Transverse colon (tissue), 4 donors: ENCODE measurements around the gene RAB37. TPM values are rescaled to one million over a fixed set of nuclear protein-coding genes. Genes with fewer than 3 reads are reported as not detected.

Experiments used
- DNase-seq: peaks from one replicate; pipeline ENCODE4 v3.0.0-alpha.2; 2019
- H3K27ac ChIP-seq, 4 donors: fragments of 200-600 bp; sonication (generic); 2 replicates each; pipeline ENCODE4 v1.5.1; 2016 to 2018; ENCODE audit warnings: inconsistent platforms in 4 of 4
- H3K27me3 ChIP-seq: fragments of 200-600 bp; sonication (generic); 2 replicates; pipeline ENCODE4 v1.5.1; 2017; ENCODE audit warnings: inconsistent platforms
- H3K36me3 ChIP-seq, 4 donors: fragments of 200-600 bp; sonication (generic); 2 replicates each; pipeline ENCODE4 v1.5.1; 2017 to 2019; ENCODE audit warnings: inconsistent platforms in 4 of 4
- H3K4me1 ChIP-seq, 4 donors: fragments of 200-600 bp; sonication (generic); 2 replicates each; pipeline ENCODE4 v1.5.1; 2017 to 2020; ENCODE audit warnings: inconsistent platforms in 4 of 4
- H3K4me3 ChIP-seq, 4 donors: fragments of 200-600 bp; sonication (generic); 1 replicate in 1 of 4; 2 replicates in 3 of 4; pipeline versions ENCODE4 v1.5.1 to v1.6.1; 2017 to 2019; ENCODE audit warnings: inconsistent platforms in 4 of 4
- H3K9me3 ChIP-seq, 2 donors: fragments of 200-600 bp; sonication (generic); 2 replicates each; pipeline ENCODE4 v1.5.1; 2017 to 2019; ENCODE audit warnings: inconsistent platforms in 2 of 2
- CTCF ChIP-seq, 5 experiments: fragments of 200-600 bp in 3 of 5; fragments of 450-650 bp in 2 of 5; sonication (generic) in 3 of 5; IDR thresholded peaks; 1 replicate in 2 of 5; 2 replicates in 3 of 5; pipeline ENCODE4 v1.5.1; 2016 to 2017; ENCODE audit warnings: antibody characterized with exemption in 5 of 5, inconsistent platforms in 3 of 5, mild to moderate bottlenecking in 2 of 5, moderate library complexity in 1 of 5
- EP300 ChIP-seq: sonication (generic); formaldehyde crosslinking; IDR thresholded peaks from one replicate; pipeline ENCODE4 v1.6.1; 2017; ENCODE audit warnings: antibody characterized with exemption, low read depth
- POLR2A ChIP-seq: fragments of 450-650 bp; IDR thresholded peaks from one replicate; pipeline ENCODE4 v1.6.1; 2016; ENCODE audit warnings: antibody characterized with exemption, mild to moderate bottlenecking, moderate library complexity
- POLR2AphosphoS5 ChIP-seq, 3 donors: sonication (generic); formaldehyde crosslinking; IDR thresholded peaks; one replicate each; pipeline ENCODE4 v1.6.1; 2016; ENCODE audit warnings: antibody characterized with exemption in 3 of 3
- WGBS, 2 donors: methylation state at CpG; one replicate each; pipeline ENCODE4 v1.1.5; 2018; ENCODE audit warnings: low coverage in 1 of 2; 5-methylcytosine and 5-hydroxymethylcytosine counted together
- in situ Hi-C, 4 donors: fragments of 200-750 bp; cut with MboI; loops; one replicate each; pipeline versions ENCODE4 v1.15.0 to v1.15.1; 2017; ENCODE audit warnings: low sequenced_read_pairs in 3 of 4, low pct_ligation_motif_present in 1 of 4, low pct_unique_long_range_greater_than_20kb in 1 of 4
- intact Hi-C: fragments of 100-400 bp; cut with DNase I; formaldehyde crosslinking; loops from one replicate; pipeline ENCODE4 v1.15.1; 2023; ENCODE audit warnings: low total_unique reads
- total RNA-seq, 4 donors: library from RNA; depleted of rRNA; stranded (reverse); fragments of >200 nt; gene quantifications; one replicate each; pipeline ENCODE4 v1.1.0, GENCODE V29; 2016

The RAB37 gene
- total RNA-seq, 4 donors from 2014 or later = 5.2 to 10.5 (median 5.4) TPM; not detected in 1

- Histone ChIP-seq H3K4me3 (no peak overlapping the region), H3K9me3 (no peaks in the 10 kb centered on the region), H3K27ac (no peak overlapping the region), H3K4me1 (peaks cover 0 to 5% (median 0%) of the 10 kb centered on the region in 4 donors), H3K36me3 (peaks cover 0 to 25% (median 4%) of the 10 kb centered on the region in 4 donors), H3K27me3 (no peaks in the 10 kb centered on the region)
- intact Hi-C loops (loop anchor here (2.0 kb wide), 1 partner anchor 72 kb away; no protein-coding TSS in a partner anchor), in situ Hi-C loops (loop anchor here in 2 of 4 donors (5.0 to 10.0 kb wide), 2 partner anchors 74 to 77 kb away; no protein-coding TSS in a partner anchor)
- TF ChIP-seq EP300 (no peak), CTCF (IDR thresholded peaks at IDR 0.05) (no peak), POLR2A (no peak), POLR2AphosphoS5 (IDR thresholded peaks at IDR 0.05) (no peak)
- DNase-seq = no peak
- WGBS, 2 donors = 54 to 85% methylated on average over 4 to 20 of the region's 21 CpGs
Measured at GRCh38 chr17:74790161-74791058, 53.4 kb downstream of the RAB37 start.

- DNase-seq = no peak
- TF ChIP-seq POLR2AphosphoS5 (IDR thresholded peaks at IDR 0.05) (no peak), POLR2A (no peak)
- H3K36me3 ChIP-seq = peaks cover 0 to 34% (median 5%) of the 10 kb centered on the region in 4 donors
- H3K4me1 ChIP-seq = peaks cover 0 to 5% (median 0%) of the 10 kb centered on the region in 4 donors
- H3K27ac ChIP-seq = no peak overlapping the region
- in situ Hi-C loops (loop anchor here in 2 of 4 donors (5.0 to 10.0 kb wide), 2 partner anchors 72 to 75 kb away; no protein-coding TSS in a partner anchor), intact Hi-C loops (no loop called here)
- no peaks in the 10 kb centered on the region for H3K9me3 ChIP-seq
- H3K4me3 ChIP-seq = no peak overlapping the region
- no peaks in the 10 kb centered on the region for H3K27me3 ChIP-seq
- 89 to 97% methylated on average over 11 to 12 of the region's 12 CpGs for WGBS, 2 donors
Measured at GRCh38 chr17:74792586-74793105, 55.6 kb downstream of the RAB37 start.

- Histone ChIP-seq H3K27ac (no peak overlapping the region), H3K4me3 (no peak overlapping the region), H3K4me1 (peaks cover 0 to under 1% (median 0%) of the 10 kb centered on the region in 4 donors), H3K9me3 (no peaks in the 10 kb centered on the region), H3K36me3 (peaks cover 0 to 34% (median 5%) of the 10 kb centered on the region in 4 donors), H3K27me3 (no peaks in the 10 kb centered on the region)
- TF ChIP-seq CTCF (IDR thresholded peaks at IDR 0.05) = no peak
- TF ChIP-seq POLR2AphosphoS5 (IDR thresholded peaks at IDR 0.05) = no peak
- no peak for TF ChIP-seq EP300
- TF ChIP-seq POLR2A = no peak
- DNase-seq = no peak
- intact Hi-C loops (no loop called here), in situ Hi-C loops (loop anchor here in 1 of 4 donors (10.0 kb wide), 1 partner anchor 69 kb away; no protein-coding TSS in a partner anchor)
- 91 to 100% methylated on average over 2 to 18 of the region's 18 CpGs for WGBS, 2 donors
Measured at GRCh38 chr17:74795327-74796020, 58.4 kb downstream of the RAB37 start.

- 89% methylated on average over 1 to 4 of the region's 4 CpGs for WGBS, 2 donors
- intact Hi-C loops = no loop called here
- peaks cover 0 to 34% (median 5%) of the 10 kb centered on the region in 4 donors for H3K36me3 ChIP-seq
- no peak for TF ChIP-seq EP300
- no peak for TF ChIP-seq CTCF (IDR thresholded peaks at IDR 0.05)
- no peak for TF ChIP-seq POLR2AphosphoS5 (IDR thresholded peaks at IDR 0.05)
- TF ChIP-seq POLR2A = no peak
- H3K27me3 ChIP-seq = no peaks in the 10 kb centered on the region
- no peak overlapping the region for H3K4me3 ChIP-seq
- in situ Hi-C loops = loop anchor here in 1 of 4 donors (10.0 kb wide), 1 partner anchor 69 kb away; no protein-coding TSS in a partner anchor
- no peak overlapping the region for H3K27ac ChIP-seq
- DNase-seq = no peak
- H3K9me3 ChIP-seq = no peaks in the 10 kb centered on the region
- H3K4me1 ChIP-seq = no peaks in the 10 kb centered on the region
Measured at GRCh38 chr17:74796211-74796610, 59.2 kb downstream of the RAB37 start.
